Measurements from ENCODE around the gene FGB. TPM values are rescaled to one million over a fixed set of nuclear protein-coding genes. Genes with fewer than 3 reads are reported as not detected.

Gene FGB
- total RNA-seq, 1 donor from 2014 or later: not detected

DNA sequence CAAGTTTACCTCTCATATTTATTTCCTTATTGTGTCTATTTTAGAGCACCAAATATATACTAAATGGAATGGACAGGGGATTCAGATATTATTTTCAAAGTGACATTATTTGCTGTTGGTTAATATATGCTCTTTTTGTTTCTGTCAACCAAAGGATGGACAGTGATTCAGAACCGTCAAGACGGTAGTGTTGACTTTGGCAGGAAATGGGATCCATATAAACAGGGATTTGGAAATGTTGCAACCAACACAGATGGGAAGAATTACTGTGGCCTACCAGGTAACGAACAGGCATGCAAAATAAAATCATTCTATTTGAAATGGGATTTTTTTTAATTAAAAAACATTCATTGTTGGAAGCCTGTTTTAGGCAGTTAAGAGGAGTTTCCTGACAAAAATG, 6.2 kb downstream of the FGB start:
- no peak for TF ChIP-seq EZH2phosphoT487 (IDR thresholded peaks at IDR 0.05)
- no peak for TF ChIP-seq CTCF (IDR thresholded peaks at IDR 0.05)
- no peak for TF ChIP-seq EZH2 (IDR thresholded peaks at IDR 0.05)
- Mint-ChIP-seq H3K27ac (no peak overlapping the region), H3K4me1 (no peaks in the 10 kb centered on the region)

GRCh38 chr4:154569584-154569983, 6.8 kb downstream of the FGB start:
- Histone ChIP-seq H2AFZ (replicated peaks) (no peak overlapping the region), H3K4me3 (no peak overlapping the region), H3F3A (ENCODE audit: low read depth) (no peaks in the 10 kb centered on the region), H3K27me3 (no peaks in the 10 kb centered on the region), H3K27ac (no peak overlapping the region), H3K79me2 (ENCODE audit: low read depth) (no peaks in the 10 kb centered on the region), H3K4me1 (no peaks in the 10 kb centered on the region), H3K4me2 (no peak overlapping the region), H3K36me3 (no peaks in the 10 kb centered on the region), H3K9me3 (ENCODE audit: low read depth) (no peaks in the 10 kb centered on the region), H4K20me1 (ENCODE audit: low read depth) (no peaks in the 10 kb centered on the region), H3K9ac (no peak overlapping the region)
- no peak for TF ChIP-seq EZH2 (IDR thresholded peaks at IDR 0.05)
- TF ChIP-seq EZH2phosphoT487 (IDR thresholded peaks at IDR 0.05): no peak
- no peak for TF ChIP-seq CTCF (IDR thresholded peaks at IDR 0.05)
- Mint-ChIP-seq H3K27ac (no peak overlapping the region), H3K4me3 (no peak overlapping the region), H3K9me3 (no peaks in the 10 kb centered on the region), H3K27me3 (ENCODE audit: insufficient read depth, low read depth) (no peaks in the 10 kb centered on the region), H3K36me3 (no peaks in the 10 kb centered on the region), H3K4me1 (no peaks in the 10 kb centered on the region)
- DNase-seq (ENCODE audit: low spot score): no peak

More for the DNA sequence above, 6.2 kb downstream of the FGB start:
- H3K36me3 ChIP-seq: no peaks in the 10 kb centered on the region
- no peaks in the 10 kb centered on the region for H3K9me3 ChIP-seq (ENCODE audit: low read depth)
- no peaks in the 10 kb centered on the region for H3K79me2 ChIP-seq (ENCODE audit: low read depth)
- H2AFZ ChIP-seq (replicated peaks): no peak overlapping the region
- no peak overlapping the region for H3K4me3 Mint-ChIP-seq
- H3K9me3 Mint-ChIP-seq: no peaks in the 10 kb centered on the region
- no peak for DNase-seq (ENCODE audit: low spot score)
- no peak overlapping the region for H3K27ac ChIP-seq
- no peaks in the 10 kb centered on the region for H3K4me1 ChIP-seq
- H3K4me3 ChIP-seq: no peak overlapping the region
- no peaks in the 10 kb centered on the region for H3K27me3 Mint-ChIP-seq (ENCODE audit: insufficient read depth, low read depth)
- no peaks in the 10 kb centered on the region for H3K36me3 Mint-ChIP-seq
- H3K27me3 ChIP-seq: no peaks in the 10 kb centered on the region
- H3K9ac ChIP-seq: no peak overlapping the region
- H3K4me2 ChIP-seq: no peak overlapping the region
- H4K20me1 ChIP-seq (ENCODE audit: low read depth): no peaks in the 10 kb centered on the region
- no peaks in the 10 kb centered on the region for H3F3A ChIP-seq (ENCODE audit: low read depth)

DNA sequence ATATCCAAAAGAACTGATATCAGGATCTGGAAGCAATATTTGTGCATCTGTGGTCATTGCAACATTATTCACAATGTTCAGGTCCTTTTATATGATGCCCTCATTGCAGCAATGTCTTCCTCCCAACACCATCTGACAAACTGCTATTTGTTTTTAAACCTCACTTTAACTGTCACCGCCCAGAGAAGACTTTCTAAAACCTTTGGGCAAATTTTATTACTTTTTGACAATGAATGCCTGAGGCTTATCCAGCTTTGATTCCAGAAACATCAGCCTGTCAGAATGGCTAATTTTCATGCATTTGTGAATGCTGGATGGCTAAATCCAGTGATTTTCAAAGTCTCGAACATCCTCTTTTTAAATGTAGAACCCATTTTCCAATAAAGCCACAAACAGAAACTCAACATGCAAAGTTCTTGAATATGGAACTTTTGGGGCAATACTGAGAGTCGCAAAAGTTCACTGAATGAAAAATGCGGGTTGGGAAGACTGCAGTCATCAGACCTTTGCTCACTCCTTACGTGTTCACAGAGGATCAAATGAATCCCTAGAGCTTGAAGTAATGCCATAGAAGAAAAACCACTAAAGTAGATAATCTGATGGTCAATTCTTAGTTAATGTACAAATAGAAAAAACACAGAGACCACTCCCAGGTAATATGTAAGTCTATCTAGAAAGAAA, 10.5 kb downstream of the FGB start:
- TF ChIP-seq CTCF (IDR thresholded peaks at IDR 0.05): no peak
- no peak for TF ChIP-seq EZH2phosphoT487 (IDR thresholded peaks at IDR 0.05)
- TF ChIP-seq EZH2 (IDR thresholded peaks at IDR 0.05): no peak
- Histone ChIP-seq H3K27me3 (no peaks in the 10 kb centered on the region), H3K9ac (no peak overlapping the region), H3K9me3 (ENCODE audit: low read depth) (no peaks in the 10 kb centered on the region), H3K79me2 (ENCODE audit: low read depth) (no peaks in the 10 kb centered on the region), H3K36me3 (no peaks in the 10 kb centered on the region), H3F3A (ENCODE audit: low read depth) (no peaks in the 10 kb centered on the region), H2AFZ (replicated peaks) (peak overlapping the region; percentile 31), H3K27ac (no peak overlapping the region), H3K4me1 (no peaks in the 10 kb centered on the region), H3K4me2 (no peak overlapping the region), H4K20me1 (ENCODE audit: low read depth) (no peaks in the 10 kb centered on the region), H3K4me3 (no peak overlapping the region)
- Mint-ChIP-seq H3K9me3 (no peaks in the 10 kb centered on the region), H3K27me3 (ENCODE audit: insufficient read depth, low read depth) (no peaks in the 10 kb centered on the region), H3K4me1 (no peaks in the 10 kb centered on the region), H3K4me3 (no peak overlapping the region), H3K27ac (no peak overlapping the region), H3K36me3 (no peaks in the 10 kb centered on the region)
- no peak for DNase-seq (ENCODE audit: low spot score)
